Measurements from ENCODE around the gene LRRN3. TPM values are rescaled to one million over a fixed set of nuclear protein-coding genes. Genes with fewer than 3 reads are reported as not detected.

The LRRN3 gene
- total and polyA plus RNA-seq, 4 donors = 0.42 to 13.7 (median 2.9) TPM

GRCh38 chr7:111085356-111085755 lies 5.6 kb upstream of the LRRN3 start:
- no peak for ATAC-seq (ENCODE audit: insufficient read depth, low FRiP score)
- Histone ChIP-seq H3K4me3 (no peak overlapping the region), H3K36me3 (ENCODE audit: control insufficient read depth in 4 of 4, insufficient read depth in 4 of 4, low read length in 4 of 4) (no peaks in the 10 kb centered on the region), H3K27me3 (ENCODE audit: control insufficient read depth in 3 of 3, insufficient read depth in 3 of 3, low read length in 2 of 3) (no peaks in the 10 kb centered on the region), H3K27ac (ENCODE audit: low read depth in 1 of 2, low read length in 1 of 2) (no peak overlapping the region), H3K4me1 (ENCODE audit: control insufficient read depth in 5 of 5, insufficient read depth in 5 of 5, low read length in 5 of 5) (peaks cover 0 to 14% (median 0%) of the 10 kb centered on the region in 5 donors), H3K9me3 (ENCODE audit: control insufficient read depth in 4 of 4, insufficient read depth in 3 of 4, low read length in 3 of 4) (peaks cover 0 to 3% (median 0%) of the 10 kb centered on the region in 4 donors), H3K9ac (ENCODE audit: insufficient read depth in 1 of 2, low read length in 2 of 2) (no peak overlapping the region)
- WGBS, 2 donors = 95 to 97% methylated on average over 3 of the region's 3 CpGs
- DNase-seq = no peak
- no peak for TF ChIP-seq CTCF (IDR thresholded peaks at IDR 0.05; ENCODE audit: control extremely low read depth, extremely low read depth)

- WGBS, 2 donors = 84 to 90% methylated on average over 2 of the region's 2 CpGs
- no peak for TF ChIP-seq CTCF (IDR thresholded peaks at IDR 0.05; ENCODE audit: control extremely low read depth, extremely low read depth)
- no peak for ATAC-seq (ENCODE audit: insufficient read depth, low FRiP score)
These were observed 4.4 kb upstream of the LRRN3 start for GRCh38 chr7:111086532-111086931.

DNA sequence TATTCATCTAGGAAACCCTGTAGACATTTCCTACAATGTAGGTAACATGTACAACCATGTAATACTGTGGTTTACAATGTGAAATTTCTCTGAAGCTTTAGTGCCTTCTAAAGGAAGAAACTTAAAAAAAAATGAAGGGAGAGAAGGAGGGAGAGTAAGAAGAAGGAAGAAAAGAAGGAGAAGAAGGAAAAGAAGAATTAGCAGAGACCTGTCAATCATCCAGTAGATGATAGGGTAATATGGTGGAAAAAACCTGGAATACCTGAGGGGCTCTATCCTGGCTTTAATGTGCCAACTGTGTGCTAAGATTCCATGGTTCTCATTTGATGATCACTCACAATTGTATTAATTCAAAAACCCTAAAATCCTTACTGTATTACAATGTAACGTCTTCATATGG lies 2.6 kb upstream of the LRRN3 start:
- no peak overlapping the region for H3K4me3 ChIP-seq
- no peak for TF ChIP-seq CTCF (IDR thresholded peaks at IDR 0.05; ENCODE audit: control extremely low read depth, extremely low read depth)
- H3K4me1 ChIP-seq (ENCODE audit: control insufficient read depth in 5 of 5, insufficient read depth in 5 of 5, low read length in 5 of 5) = peaks cover 0 to 12% (median under 1%) of the 10 kb centered on the region in 5 donors
- H3K36me3 ChIP-seq (ENCODE audit: control insufficient read depth in 4 of 4, insufficient read depth in 4 of 4, low read length in 4 of 4) = no peaks in the 10 kb centered on the region
- peaks cover 0 to 3% (median 0%) of the 10 kb centered on the region in 4 donors for H3K9me3 ChIP-seq (ENCODE audit: control insufficient read depth in 4 of 4, insufficient read depth in 3 of 4, low read length in 3 of 4)
- H3K27me3 ChIP-seq (ENCODE audit: control insufficient read depth in 3 of 3, insufficient read depth in 3 of 3, low read length in 2 of 3) = no peaks in the 10 kb centered on the region
- DNase-seq (no peak), ATAC-seq (ENCODE audit: insufficient read depth, low FRiP score) (no peak)
- 91 to 97% methylated on average over 1 of the region's 1 CpG for WGBS, 2 donors
- no peak overlapping the region for H3K9ac ChIP-seq (ENCODE audit: insufficient read depth in 1 of 2, low read length in 2 of 2)
- no peak overlapping the region for H3K27ac ChIP-seq (ENCODE audit: low read depth in 1 of 2, low read length in 1 of 2)

More at GRCh38 chr7:111086532-111086931, 4.4 kb upstream of the LRRN3 start:
- H3K4me1 ChIP-seq (ENCODE audit: control insufficient read depth in 5 of 5, insufficient read depth in 5 of 5, low read length in 5 of 5) = peaks cover 0 to 12% (median 0%) of the 10 kb centered on the region in 5 donors
- no peak overlapping the region for H3K4me3 ChIP-seq
- no peaks in the 10 kb centered on the region for H3K36me3 ChIP-seq (ENCODE audit: control insufficient read depth in 4 of 4, insufficient read depth in 4 of 4, low read length in 4 of 4)
- peaks cover 0 to 3% (median 0%) of the 10 kb centered on the region in 4 donors for H3K9me3 ChIP-seq (ENCODE audit: control insufficient read depth in 4 of 4, insufficient read depth in 3 of 4, low read length in 3 of 4)
- DNase-seq = no peak
- H3K9ac ChIP-seq (ENCODE audit: insufficient read depth in 1 of 2, low read length in 2 of 2) = no peak overlapping the region
- no peaks in the 10 kb centered on the region for H3K27me3 ChIP-seq (ENCODE audit: control insufficient read depth in 3 of 3, insufficient read depth in 3 of 3, low read length in 2 of 3)
- no peak overlapping the region for H3K27ac ChIP-seq (ENCODE audit: low read depth in 1 of 2, low read length in 1 of 2)
